Lower leg skin (tissue), 3 donors: ENCODE results near the gene DHDDS.

Source experiments
- POLR2A ChIP-seq, 2 donors: fragments of 450-650 bp; IDR thresholded peaks; one replicate each; pipeline ENCODE4 v1.6.1; 2016 to 2017; ENCODE audit warnings: antibody characterized with exemption in 2 of 2, mild to moderate bottlenecking in 1 of 2, moderate library complexity in 1 of 2
- TF ChIP-seq, protein P1 (sequence below), 3 donors: fragments of 450-650 bp; IDR thresholded peaks; one replicate each; pipeline ENCODE4 v1.5.1; 2016; ENCODE audit warnings: antibody characterized with exemption in 3 of 3, mild to moderate bottlenecking in 3 of 3, moderate library complexity in 2 of 3

DNA sequence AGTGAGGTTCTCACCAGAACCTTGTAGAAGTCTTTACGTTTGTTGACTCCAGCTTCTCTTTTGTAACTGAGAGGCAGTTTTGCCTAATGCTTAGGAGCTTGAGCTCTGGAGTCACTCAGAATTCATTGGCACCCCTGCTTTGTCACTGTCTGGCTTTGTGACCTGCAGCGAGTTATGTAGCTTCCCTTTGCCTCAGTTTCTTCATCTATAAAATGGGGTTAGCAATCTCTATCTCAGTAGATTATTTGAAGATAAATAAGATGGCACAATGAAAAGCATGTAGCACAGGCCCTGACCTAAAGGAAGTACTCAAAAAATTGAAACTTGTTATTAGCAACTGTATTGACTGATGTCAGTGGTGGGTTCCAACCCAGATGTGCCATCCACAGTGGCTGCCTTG, 8.1 kb downstream of the DHDDS start:
- TF ChIP-seq, protein P1, sequence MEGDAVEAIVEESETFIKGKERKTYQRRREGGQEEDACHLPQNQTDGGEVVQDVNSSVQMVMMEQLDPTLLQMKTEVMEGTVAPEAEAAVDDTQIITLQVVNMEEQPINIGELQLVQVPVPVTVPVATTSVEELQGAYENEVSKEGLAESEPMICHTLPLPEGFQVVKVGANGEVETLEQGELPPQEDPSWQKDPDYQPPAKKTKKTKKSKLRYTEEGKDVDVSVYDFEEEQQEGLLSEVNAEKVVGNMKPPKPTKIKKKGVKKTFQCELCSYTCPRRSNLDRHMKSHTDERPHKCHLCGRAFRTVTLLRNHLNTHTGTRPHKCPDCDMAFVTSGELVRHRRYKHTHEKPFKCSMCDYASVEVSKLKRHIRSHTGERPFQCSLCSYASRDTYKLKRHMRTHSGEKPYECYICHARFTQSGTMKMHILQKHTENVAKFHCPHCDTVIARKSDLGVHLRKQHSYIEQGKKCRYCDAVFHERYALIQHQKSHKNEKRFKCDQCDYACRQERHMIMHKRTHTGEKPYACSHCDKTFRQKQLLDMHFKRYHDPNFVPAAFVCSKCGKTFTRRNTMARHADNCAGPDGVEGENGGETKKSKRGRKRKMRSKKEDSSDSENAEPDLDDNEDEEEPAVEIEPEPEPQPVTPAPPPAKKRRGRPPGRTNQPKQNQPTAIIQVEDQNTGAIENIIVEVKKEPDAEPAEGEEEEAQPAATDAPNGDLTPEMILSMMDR (IDR thresholded peaks at IDR 0.05), result no peak
- no peak for TF ChIP-seq POLR2A (IDR thresholded peaks at IDR 0.05)
